Uterus (tissue), 2 donors: ENCODE data around the gene TMEM35B.

Source experiments
- POLR2A ChIP-seq, 2 donors: fragments of 450-650 bp; IDR thresholded peaks; one replicate each; pipeline ENCODE4 v1.6.1; 2016; ENCODE audit warnings: antibody characterized with exemption in 2 of 2, mild to moderate bottlenecking in 1 of 2, moderate library complexity in 1 of 2
- TF ChIP-seq, protein P1 (sequence below), 4 experiments: fragments of 200-600 bp in 2 of 4; fragments of 450-650 bp in 2 of 4; sonication (generic) in 2 of 4; IDR thresholded peaks; one replicate each; pipeline ENCODE4 v1.5.1; 2016 to 2019; ENCODE audit warnings: antibody characterized with exemption in 4 of 4, mild to moderate bottlenecking in 2 of 4, moderate library complexity in 1 of 4

DNA sequence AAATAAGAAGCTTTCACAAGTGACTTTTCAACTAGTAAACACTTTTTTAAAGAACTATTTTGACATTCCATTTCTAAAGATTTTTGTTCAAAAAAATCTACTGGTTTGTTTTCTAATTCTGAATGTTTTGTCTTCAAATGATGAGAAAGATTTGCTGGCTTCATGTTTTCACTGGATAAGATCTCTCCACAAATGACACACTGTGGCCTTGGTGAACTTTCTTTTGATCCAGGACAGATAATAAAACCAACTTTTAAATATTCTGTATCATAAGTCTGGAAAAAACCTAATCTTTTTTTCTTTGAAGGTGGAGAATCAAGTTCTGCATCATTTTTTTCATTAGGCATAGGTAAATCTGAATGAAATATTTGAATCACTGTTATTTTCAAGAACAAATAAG, 3.4 kb upstream of the TMEM35B start:
- TF ChIP-seq, protein P1, sequence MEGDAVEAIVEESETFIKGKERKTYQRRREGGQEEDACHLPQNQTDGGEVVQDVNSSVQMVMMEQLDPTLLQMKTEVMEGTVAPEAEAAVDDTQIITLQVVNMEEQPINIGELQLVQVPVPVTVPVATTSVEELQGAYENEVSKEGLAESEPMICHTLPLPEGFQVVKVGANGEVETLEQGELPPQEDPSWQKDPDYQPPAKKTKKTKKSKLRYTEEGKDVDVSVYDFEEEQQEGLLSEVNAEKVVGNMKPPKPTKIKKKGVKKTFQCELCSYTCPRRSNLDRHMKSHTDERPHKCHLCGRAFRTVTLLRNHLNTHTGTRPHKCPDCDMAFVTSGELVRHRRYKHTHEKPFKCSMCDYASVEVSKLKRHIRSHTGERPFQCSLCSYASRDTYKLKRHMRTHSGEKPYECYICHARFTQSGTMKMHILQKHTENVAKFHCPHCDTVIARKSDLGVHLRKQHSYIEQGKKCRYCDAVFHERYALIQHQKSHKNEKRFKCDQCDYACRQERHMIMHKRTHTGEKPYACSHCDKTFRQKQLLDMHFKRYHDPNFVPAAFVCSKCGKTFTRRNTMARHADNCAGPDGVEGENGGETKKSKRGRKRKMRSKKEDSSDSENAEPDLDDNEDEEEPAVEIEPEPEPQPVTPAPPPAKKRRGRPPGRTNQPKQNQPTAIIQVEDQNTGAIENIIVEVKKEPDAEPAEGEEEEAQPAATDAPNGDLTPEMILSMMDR (IDR thresholded peaks at IDR 0.05), result no peak
- no peak for TF ChIP-seq POLR2A (IDR thresholded peaks at IDR 0.05)
